ENCODE measurements around the gene TCHP.
"Not testable (repeated sequence)": the region's sequence is repeated elsewhere in the genome, so short reads cannot be mapped to it uniquely, and the experiment has no call there.

TCHP gene

DNA sequence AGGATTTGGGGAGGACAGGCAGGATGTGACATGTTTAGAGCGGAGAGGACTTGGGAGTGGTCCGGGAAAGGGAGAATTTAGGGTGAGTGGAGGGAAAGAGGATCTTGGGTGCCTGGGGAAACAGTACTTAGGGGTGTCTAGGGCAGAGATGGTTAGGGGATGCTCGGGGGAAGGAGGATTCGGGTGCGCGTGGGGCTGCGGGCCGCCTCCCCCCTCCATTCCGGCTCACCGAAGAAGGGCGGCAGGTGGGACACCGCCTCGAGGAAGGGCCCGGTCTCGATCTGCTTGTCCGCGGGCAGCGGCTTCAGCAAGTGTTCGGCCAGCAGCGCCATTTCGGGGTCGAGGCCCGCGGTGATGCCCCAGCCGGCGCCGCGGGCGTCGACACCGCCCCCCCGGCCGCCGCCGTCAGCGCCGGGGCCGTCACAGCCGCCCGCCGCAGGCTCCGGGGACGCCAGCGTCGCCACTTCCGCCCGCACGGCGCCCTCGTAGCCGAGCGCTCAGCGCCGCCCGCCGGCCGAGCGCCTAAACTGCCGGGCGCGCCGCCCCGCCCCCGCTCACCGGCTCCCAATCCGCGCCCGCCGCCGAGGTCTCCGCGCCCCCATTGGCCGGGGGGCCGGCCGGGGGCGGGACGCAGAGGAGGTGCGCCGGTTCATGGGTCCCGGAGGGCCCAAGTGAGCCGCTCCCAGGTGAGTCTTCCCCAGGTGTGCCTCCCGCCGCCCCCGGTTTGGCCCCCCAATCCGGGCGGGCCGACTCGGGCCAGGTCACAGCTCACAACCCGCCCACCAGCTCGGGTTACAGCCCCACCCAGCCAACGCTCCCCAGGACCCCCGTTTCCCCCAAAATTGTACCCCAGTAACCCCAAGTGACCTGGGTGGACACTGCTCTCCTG lies 19.8 kb upstream of the TCHP start, which contains the start of gene GLTP:
Gene GLTP, minus strand, starts transcription at position 499 of the 889 bp plus-strand sequence. Its CDS starts 167 bp downstream, at position 332.
- peak; percentile 96 for DNase-seq

DNA sequence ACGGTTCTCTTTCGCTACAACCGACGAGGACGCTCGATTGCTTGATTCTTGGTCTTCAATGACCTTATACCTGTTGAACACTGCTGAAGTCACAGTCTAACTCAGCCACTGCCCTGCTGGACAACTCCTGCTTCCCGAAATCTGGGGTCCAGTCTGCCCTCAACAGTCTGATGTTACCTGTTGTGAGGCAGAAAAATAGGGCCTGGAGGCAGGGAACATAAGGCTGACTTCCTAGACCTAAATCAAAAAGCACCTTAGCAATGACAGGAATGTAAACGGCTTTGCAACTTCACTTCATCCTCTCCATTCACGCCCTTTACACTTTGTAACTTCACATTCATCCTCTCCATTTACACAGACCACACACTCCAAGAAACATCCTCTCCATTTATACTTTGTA lies 19.1 kb upstream of the TCHP start:
- DNase-seq = peak; percentile 39

DNA sequence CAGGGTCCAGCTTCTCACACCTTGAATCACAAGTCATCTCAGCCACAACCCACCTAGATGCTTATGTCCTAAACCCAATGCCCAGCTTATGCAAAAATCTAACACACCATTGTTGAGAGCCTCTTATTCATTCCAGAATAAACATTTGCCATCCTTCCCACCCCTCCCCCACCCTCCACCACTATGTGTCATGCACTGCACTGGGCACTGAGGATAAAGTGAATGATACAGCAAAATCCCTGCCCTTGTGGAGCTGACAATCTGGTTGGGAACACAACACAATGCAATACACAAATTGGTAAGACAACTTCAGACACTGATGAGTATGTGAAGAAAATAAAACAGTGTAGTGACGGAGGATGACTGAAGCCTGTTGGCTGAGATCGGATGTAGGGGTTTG lies 18.3 kb upstream of the TCHP start:
- no peak for DNase-seq

DNA sequence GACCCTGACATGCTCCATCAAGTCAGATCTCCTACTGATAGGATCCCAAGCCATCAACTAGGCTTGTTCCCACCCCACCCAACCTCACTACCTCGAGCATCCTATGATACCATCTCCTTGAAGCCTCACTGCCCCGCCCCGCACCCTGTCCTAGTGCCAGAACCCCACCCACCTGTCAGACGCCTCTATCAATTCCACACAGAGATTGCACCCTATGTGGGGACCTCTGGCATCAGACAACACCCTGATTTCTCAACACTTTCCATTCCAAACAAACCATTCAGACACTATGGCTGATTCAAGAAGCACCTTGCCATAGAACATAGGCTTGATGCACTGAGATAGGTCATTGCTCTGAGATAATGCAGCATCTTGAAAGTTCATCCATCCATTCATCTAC lies 16.6 kb upstream of the TCHP start:
- DNase-seq = no peak

DNA sequence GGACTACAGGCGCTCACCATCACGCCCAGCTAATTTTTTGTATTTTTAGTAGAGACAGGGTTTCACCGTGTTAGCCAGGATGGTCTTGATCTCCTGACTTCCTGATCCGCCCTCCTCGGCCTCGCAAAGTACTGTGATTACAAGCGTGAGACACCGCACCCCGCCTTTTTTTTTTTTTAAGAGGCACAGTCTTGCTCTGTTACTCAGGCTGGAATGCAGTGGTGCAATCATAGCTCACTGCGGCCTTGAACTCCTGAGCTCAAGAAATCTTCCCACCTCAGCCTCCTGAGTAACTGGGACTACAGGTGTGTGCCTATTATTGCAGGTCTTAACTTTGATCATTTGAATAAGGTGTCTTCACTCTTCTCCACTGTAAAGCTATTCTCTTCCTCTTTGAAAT lies 14.5 kb upstream of the TCHP start:
- DNase-seq = no peak

DNA sequence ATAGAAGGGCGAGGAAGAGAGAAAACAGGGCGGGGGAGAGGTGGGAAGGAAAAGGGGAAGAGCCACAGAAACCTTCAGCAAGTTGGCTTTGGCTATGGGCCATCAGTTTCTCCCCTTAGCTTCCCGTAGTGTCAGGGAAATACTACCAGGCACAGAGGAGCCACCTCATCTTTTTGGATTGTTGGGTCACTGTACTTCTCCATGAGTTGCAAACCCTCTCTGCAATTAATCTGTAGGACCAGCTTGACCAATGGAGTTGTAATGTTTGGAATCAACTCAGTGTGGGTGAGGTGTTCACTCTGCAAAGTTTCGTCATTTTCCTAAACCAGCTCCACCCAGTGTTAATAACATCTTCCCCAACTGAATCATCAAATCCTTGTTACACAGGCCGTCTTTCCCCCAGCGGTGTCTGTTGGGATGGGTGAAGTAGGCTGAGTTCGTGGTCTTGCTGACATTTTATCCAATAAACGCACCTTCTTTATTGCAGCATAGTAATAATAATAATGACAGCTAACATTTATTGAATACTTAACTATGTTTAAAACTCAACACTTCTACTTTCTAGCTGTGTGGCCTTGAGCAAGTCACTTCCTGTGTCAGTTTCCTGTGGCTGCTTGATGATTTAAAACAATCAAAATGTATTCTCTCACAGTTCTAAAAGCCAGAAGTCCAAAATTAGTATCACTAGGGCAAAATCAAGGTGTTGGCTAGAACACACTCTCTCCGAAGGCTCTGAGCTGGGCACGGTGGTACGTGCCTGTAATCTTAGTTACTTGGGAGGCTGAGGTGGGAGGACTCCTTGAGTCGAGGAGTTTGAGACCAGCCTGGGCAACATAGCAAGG lies 11.7 kb upstream of the TCHP start:
- DNase-seq = no peak

DNA sequence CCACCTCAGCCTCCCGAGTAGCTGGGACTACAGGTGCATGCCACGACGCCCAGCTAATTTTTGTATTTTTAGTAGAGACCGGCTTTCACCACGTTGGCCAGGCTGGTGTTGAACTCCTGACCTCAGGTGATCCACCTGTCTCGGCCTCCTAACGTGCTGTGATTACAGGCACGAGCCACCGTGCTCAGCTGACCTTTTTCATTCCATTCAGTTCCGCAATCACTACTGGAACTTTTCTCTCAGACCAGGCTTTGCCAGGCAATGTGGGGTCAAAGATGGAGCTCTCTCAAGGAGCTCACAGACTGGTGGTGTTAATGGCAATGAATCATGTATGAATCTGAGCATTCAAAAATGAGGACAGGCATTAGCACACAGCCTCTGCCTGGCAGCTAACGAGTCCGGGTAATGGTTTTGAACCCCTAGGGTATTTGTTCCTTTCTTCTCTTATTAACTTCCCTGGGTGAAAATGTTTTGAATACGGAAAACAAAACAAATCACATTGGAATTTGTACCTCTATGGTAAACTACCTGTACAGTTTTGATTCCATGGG lies 9.4 kb upstream of the TCHP start:
- DNase-seq = peak; percentile 64

DNA sequence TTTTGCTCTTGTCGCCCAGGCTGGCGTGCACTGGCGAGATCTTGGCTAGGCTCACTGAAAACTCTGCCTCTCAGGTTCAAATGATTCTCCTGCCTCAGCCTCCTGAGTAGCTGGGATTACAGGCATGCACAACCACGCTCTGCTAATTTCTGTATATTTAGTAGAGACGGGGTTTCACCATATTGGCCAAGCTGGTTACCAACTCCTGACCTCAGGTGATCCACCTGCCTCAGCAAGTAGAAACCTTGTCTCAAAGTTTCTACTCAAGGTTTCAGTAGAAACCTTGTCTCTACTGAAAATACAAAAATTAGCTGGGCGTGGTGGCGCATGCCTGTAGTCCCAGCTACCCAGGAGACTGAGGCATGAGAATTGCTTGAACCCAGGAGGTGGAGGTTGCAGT lies 8.3 kb upstream of the TCHP start:
- DNase-seq = not testable (repeated sequence)

DNA sequence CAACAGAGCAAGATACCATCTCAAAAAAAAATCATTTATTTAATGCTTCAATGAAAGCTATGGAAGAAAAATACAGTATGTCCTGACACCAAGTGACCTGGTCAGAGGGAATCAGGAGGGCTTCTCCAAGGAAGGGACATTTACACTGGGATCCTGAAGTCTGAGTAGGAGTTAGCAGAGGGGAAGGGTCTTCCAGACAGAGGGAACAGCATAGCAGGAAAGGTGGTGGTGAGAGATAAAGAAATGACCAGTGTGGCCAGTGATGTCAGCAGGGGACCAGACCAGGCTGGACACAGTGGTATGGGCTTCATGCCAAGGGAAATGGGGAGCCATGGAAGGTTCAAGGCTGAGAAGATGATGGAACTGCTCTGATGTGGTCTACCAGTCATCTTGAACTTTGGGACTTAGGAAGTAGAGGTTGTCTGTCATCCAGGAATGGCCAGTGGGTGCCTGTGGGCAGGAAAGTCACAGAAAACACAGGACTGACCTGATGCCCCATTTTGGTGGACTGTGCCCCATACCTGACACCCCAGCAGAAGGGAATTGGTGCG lies 7.8 kb upstream of the TCHP start:
- no peak for DNase-seq

DNA sequence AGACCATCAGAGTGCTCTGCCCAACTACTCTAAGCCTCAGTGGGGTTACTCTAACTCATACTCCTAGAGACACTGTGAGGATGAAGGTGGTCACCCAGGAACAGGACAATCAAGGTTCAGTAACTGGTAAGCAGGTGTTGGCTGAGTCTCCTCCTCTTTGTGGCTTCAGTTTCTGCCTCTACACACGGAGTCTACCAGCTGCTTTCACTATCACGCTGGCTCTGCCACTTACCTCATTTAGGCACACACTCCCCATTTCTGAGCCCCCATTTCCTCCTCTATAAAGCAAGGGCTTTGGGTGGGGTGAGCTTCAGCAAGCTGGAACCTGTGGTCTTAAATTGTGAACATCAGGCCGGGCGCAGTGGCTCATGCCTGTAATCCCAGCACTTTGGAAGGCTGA lies 7.3 kb upstream of the TCHP start:
- DNase-seq = no peak

DNA sequence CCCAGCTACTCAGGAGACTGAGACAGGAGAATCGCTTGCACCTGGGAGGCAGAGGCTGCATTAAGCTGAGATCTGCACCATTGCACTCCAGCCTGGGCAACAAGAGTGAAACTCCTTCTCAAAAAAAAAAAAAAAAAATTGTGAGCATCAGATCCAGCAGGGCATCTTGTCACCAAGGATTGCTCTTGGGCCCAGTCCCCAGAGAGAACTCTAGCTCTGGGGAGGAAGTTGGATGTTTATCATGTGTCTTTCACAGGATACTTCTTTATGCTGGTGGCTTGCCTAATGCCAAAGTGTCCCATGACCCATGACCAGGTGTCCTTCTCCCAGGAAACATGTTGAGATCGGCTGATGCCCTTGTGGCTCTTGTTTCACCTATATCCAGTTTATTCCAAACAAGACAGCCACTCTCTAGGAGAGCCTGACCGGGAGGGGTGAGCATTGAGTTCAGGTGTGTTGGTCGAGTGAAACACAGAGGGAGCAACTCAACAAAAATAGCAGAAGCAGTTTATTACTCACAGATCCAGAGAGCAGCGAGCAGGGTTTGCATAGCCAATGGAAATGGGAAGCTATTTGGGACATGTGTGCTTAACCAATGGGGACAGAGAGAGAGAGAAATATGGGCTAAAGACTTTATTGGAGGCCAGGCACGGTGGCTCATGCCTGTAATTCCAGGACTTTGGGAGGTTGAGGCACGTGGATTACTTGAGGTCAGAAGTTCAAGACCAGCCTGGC lies 6.6 kb upstream of the TCHP start:
- DNase-seq = no peak

DNA sequence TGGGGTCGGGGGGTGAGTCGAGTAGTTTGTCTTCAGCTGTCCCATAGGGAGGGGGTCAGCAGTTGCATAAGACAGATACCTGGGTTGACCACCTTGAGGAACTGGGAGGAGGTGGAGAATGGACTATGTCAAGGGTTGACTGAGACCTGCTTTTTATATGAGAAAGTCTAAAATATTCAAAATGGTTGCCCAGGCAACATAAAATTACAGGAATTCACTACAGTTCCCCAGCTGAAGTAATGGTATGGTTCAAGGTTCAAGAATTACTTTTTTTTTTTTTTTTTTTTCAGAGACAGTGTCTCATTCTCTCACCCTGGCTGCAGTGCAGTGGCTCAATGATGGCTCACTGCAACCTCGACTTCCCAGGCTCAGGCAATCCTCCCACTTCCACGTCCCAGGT lies 5.1 kb upstream of the TCHP start:
- no peak for DNase-seq

DNA sequence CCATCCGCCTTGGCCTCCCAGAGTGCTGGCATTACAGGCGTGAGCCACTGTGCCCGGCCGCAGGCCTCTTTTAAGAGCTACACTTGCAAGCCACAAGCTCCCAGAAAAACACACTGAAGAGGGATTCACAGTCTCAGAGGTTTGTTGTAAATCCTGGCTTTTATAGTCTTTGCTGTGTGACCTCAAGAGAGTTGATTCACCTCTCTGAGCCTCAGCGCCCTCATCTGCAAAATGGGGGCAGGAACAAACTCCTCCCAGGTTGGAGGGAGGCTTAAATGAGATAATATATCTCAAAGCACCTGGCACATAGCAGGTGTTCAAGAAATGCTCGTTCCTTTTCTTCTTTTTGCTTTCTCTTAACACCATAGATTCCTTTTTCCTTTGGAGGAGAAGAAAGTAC lies 3.9 kb upstream of the TCHP start:
- no peak for DNase-seq

DNA sequence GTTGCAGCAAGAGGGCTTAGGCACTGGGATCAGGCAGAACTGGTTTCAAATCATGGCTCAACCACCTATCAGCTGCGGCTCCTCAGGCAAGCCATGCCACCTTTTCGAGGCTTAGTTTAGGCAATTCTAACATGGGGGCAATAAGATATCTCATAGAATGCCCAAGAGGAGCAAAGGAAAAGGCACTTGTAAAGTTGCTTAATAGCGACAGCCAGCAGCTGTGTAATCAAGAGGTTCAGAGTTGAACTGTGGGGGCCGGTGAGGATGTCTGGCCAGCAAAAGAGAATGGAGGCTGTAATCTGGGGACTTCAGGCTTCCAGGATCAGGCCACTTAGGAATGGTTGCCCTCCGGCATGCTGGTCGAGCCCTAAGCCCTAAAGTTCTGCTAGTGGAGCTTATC lies 3.0 kb upstream of the TCHP start:
- DNase-seq = no peak

DNA sequence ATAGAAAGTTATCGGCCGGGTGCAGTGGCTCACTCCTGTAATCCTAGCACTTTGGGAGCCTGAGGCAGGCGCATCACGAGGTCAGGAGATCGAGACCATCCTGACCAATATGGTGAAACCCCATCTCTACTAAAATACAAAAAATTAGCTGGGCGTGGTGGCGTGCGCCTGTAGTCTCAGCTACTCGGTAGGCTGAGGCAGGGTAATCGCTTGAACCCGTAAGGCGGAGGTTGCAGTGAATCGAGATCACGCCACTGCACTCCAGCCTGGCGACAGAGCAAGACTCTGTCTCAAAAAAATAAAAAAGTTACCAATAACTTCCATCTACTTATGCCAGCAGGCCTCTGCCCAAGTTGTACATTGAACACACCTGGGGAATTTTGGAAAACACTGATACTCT lies 729 bp upstream of the TCHP start:
- not testable (repeated sequence) for DNase-seq

DNA sequence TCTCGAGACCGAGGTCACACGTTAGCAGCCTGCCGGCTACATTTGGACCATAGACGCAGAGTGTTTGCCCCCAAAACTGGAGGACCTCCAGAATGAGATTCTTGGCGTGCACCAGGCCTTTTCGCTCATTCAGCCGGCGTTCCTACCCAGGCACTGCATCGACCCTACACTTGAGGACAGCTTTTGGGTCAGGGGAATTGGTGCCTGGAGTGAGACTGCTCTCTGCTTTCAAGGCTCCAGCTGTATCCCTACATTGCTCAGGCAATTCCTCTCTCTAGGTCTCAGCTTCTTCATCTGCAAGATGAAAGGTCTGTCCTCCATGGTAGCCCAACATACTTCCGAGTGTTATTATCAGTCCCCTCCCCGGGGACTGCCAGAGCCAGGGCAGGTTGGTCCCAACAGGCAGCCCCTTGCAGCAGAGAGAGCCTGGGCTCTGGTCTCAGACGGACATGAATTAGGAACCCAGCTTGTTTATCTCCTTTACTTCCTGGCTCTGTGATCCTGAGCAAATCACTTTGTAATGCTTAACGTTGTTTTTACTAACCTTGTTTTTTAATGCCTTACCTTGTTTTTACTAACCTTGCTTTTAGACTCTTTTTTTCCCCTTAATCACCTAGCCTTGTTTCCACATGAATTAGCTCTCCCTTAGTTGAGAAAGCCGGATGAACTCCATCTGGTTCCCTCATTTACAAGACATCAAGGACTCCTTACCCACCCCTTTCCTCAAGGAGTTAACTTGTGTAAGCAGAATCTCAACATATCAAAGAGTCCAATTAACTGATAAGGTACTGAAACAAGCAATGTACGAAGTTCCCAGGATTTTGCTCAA lies 892 bp downstream of the TCHP start:
- peak; percentile 65 for DNase-seq

DNA sequence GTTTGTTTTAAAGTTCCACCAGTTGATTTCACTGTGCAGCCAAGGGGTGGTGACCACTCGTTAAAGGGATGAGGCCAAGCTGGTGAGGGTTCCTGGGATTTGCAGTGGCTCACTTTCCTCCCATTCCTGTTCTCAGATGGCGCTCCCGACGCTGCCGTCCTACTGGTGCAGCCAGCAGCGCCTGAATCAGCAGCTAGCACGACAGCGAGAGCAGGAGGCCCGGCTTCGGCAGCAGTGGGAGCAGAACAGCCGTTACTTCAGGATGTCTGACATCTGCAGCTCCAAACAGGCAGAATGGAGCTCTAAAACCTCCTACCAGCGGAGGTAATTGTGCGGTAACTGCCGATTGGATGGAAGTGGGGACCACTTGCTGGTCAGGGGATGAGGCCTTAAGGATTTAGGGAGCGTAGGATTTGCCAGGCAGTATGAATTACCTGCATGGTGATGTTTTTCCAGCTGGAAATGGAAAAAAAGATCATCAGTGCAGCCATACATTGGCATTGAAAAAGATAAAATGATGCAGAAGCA lies 2.9 kb downstream of the TCHP start:
- no peak for DNase-seq

DNA sequence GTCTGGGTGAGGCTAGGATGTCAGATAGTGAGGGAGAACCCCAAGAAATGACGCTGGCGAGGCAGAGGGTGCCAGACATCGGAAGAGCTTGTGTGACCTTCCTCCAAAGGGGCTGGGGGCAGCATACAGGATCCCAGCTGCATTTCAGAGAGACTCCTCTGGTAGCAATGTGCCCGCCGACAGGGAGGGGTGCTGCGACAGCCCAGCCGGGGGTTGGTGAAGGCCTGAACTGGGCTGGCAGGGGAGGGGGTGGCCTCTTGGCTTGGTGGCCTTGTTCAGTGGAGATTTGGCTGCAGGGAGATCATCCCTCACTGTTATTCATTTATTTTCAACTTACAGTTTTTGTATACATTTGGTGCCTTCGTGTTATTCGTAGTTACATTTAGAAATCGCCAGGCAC lies 5.2 kb downstream of the TCHP start:
- no peak for DNase-seq

DNA sequence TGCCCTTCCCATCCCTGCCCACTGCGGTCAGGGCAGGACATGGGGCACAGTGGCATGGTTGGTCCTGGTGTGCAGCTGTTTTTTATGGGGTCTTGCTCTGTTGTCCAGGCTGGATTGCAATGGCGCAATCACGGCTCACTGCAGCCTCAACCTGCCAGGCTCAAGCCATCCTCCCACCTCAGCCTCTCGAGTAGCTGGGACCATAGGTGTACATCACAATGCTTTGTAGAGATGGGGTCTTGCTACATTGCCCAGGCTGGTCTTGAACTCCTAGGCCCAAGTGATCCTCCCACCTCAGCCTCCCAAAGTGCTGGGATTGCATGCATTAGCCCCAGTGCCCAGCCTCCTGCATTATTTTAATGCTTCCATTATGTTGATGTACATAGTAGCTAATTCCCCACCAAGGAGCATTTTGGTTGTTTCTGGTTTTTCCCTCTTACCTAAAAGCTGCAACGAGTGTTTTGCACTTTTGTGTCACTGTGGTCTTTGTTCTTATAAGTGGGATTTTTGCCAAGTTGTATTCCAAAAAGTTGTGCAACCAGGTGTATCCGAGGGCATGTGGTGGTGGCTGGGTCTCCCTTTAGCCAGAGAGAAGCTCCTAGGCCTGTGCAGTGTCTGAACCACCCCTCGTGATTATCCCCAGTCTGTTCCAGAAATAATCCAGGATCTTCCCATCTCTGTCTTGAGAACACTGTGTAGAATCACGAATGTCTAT lies 10.3 kb downstream of the TCHP start:
- DNase-seq = no peak

DNA sequence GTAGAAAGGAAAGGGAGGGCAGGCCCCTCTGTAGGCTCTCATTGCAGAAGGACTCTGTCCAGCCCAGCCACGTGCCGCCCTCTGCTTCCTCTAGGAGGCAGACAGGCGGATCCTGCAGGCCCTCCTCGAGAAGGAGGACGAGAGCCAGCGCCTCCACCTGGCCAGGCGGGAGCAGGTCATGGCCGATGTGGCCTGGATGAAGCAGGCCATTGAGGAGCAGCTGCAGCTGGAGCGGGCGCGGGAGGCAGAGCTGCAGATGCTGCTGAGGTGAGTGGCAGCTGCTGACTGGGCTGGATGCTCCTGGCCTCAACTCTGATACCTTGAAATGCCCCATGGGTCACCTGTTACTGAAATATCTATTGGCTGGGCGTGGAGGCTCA lies 10.9 kb downstream of the TCHP start:
- peak; percentile 62 for DNase-seq

DNA sequence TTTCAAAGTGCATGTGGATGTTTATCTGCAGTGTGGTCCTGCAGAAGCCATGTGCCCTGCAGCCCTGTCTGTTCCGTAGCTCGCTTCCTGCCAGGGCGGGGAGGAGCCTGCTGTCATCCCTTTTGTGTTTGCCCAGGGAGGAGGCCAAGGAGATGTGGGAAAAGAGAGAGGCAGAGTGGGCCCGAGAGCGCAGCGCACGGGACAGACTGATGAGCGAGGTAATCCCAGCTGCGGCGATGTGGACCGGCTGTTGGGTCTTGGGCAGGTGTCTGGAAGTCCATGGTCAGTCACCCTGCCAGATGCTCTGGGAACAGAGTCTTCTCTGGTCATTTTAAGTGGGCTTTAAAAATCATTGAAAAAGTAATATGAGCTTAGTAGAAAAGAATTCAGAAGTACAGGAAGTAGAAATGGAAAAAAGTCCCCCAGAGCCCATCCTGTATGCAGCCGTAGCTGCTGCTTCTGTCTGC lies 12.8 kb downstream of the TCHP start:
- no peak for DNase-seq
